ENCODE results near the gene MYO15B. TPM values are rescaled to one million over a fixed set of nuclear protein-coding genes. Genes with fewer than 3 reads are reported as not detected.

MYO15B gene
- total RNA-seq, 1 experiment from 2014 or later, result 26.5 TPM

DNA sequence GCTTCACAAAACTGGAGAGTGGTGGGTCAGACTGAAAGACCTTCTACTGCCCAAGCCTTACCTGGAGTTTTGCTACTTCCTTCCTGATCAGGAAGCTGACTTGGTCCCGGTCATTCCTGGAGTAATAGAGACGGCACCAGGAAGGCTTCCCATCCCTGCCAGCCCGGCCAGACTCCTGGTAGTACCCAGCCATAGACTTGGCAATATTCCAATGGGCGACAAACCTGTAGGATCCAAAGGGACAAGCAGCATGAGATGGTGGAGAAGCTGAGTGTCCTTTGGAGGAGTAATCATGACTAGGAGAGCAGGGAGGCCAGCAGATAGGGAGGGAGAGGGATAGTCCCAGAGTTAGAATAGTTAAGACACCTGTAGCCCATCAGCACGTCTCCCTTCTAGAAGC lies 70.6 kb downstream of the MYO15B start:
- TF ChIP-seq TCF7L2 (IDR thresholded peaks at IDR 0.05; ENCODE audit: low read depth, low read length), result no peak
- TF ChIP-seq, protein P1, sequence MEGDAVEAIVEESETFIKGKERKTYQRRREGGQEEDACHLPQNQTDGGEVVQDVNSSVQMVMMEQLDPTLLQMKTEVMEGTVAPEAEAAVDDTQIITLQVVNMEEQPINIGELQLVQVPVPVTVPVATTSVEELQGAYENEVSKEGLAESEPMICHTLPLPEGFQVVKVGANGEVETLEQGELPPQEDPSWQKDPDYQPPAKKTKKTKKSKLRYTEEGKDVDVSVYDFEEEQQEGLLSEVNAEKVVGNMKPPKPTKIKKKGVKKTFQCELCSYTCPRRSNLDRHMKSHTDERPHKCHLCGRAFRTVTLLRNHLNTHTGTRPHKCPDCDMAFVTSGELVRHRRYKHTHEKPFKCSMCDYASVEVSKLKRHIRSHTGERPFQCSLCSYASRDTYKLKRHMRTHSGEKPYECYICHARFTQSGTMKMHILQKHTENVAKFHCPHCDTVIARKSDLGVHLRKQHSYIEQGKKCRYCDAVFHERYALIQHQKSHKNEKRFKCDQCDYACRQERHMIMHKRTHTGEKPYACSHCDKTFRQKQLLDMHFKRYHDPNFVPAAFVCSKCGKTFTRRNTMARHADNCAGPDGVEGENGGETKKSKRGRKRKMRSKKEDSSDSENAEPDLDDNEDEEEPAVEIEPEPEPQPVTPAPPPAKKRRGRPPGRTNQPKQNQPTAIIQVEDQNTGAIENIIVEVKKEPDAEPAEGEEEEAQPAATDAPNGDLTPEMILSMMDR (IDR thresholded peaks at IDR 0.05), result no peak
- TF ChIP-seq, protein P2, sequence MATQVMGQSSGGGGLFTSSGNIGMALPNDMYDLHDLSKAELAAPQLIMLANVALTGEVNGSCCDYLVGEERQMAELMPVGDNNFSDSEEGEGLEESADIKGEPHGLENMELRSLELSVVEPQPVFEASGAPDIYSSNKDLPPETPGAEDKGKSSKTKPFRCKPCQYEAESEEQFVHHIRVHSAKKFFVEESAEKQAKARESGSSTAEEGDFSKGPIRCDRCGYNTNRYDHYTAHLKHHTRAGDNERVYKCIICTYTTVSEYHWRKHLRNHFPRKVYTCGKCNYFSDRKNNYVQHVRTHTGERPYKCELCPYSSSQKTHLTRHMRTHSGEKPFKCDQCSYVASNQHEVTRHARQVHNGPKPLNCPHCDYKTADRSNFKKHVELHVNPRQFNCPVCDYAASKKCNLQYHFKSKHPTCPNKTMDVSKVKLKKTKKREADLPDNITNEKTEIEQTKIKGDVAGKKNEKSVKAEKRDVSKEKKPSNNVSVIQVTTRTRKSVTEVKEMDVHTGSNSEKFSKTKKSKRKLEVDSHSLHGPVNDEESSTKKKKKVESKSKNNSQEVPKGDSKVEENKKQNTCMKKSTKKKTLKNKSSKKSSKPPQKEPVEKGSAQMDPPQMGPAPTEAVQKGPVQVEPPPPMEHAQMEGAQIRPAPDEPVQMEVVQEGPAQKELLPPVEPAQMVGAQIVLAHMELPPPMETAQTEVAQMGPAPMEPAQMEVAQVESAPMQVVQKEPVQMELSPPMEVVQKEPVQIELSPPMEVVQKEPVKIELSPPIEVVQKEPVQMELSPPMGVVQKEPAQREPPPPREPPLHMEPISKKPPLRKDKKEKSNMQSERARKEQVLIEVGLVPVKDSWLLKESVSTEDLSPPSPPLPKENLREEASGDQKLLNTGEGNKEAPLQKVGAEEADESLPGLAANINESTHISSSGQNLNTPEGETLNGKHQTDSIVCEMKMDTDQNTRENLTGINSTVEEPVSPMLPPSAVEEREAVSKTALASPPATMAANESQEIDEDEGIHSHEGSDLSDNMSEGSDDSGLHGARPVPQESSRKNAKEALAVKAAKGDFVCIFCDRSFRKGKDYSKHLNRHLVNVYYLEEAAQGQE (IDR thresholded peaks at IDR 0.05; ENCODE audit: insufficient read depth in 1 of 2, low read depth in 2 of 2, low read length in 1 of 2), result no peak
- no peak for TF ChIP-seq POLR2AphosphoS5 (IDR thresholded peaks at IDR 0.05; ENCODE audit: low read depth, low read length)
- TF ChIP-seq SIN3A (IDR thresholded peaks at IDR 0.05; ENCODE audit: borderline replicate concordance, insufficient read depth, low read depth, low read length), result no peak
- Histone ChIP-seq H3K27ac (ENCODE audit: low read length) (no peak overlapping the region), H3K4me1 (ENCODE audit: control insufficient read depth, insufficient read depth, low read length) (no peaks in the 10 kb centered on the region), H3K27me3 (ENCODE audit: control insufficient read depth, insufficient read depth, low read length) (no peaks in the 10 kb centered on the region), H3K9me3 (ENCODE audit: control insufficient read depth, insufficient read depth, low read depth, low read length) (no peaks in the 10 kb centered on the region), H3K4me3 (ENCODE audit: low read depth in 2 of 2, low read length in 2 of 2) (no peak overlapping the region), H3K36me3 (ENCODE audit: control insufficient read depth, insufficient read depth, low read length) (peaks cover 2% of the 10 kb centered on the region; the same call in 1 of the 2 replicates)
- DNase-seq (ENCODE audit: low read depth, low spot score) (no peak), ATAC-seq (no peak)
- intact Hi-C loops (cut with micrococcal nuclease; ENCODE audit: unreplicated experiment), result no loop called here
- in situ Hi-C loops (cut with HindIII; ENCODE audit: low pct_unique_long_range_greater_than_20kb, low sequenced_read_pairs), result no loop called here
- ChIA-PET POLR2A (no interaction called here), CTCF (interaction anchor here (0.6 to 1.5 kb wide), 2 partner anchors 25 to 30 kb away, joined by 3 to 8 read pairs; partner anchors contain the start of gene SMIM5)
- BruUV-seq (replicated peaks), result no TSS peak

DNA sequence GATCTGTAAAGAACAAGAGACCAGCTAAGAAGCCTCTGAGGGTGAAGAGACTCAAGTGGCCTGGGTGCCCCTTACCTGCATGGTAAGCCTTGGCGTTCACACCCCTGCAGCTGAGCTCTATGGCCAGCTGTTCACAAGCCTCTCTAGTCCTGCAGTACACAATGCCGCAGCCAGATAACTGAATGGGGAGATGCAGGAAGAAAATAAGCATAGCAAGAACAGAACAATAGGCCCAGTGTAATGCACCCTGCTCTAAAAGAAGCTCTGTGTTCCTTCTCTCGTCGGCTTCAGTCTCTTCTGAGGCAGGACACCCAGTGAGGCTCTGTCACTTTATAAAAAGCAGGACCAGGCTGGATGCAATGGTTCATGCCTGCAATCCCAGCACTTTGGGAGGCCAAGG lies 73.9 kb downstream of the MYO15B start:
- TF ChIP-seq, protein P2 (IDR thresholded peaks at IDR 0.05; ENCODE audit: insufficient read depth in 1 of 2, low read depth in 2 of 2, low read length in 1 of 2), result no peak
- TF ChIP-seq TCF7L2 (IDR thresholded peaks at IDR 0.05; ENCODE audit: low read depth, low read length) (no peak), POLR2AphosphoS5 (IDR thresholded peaks at IDR 0.05; ENCODE audit: low read depth, low read length) (no peak), SIN3A (IDR thresholded peaks at IDR 0.05; ENCODE audit: borderline replicate concordance, insufficient read depth, low read depth, low read length) (no peak)
- TF ChIP-seq, protein P1 (IDR thresholded peaks at IDR 0.05), result no peak
- Histone ChIP-seq H3K9me3 (ENCODE audit: control insufficient read depth, insufficient read depth, low read depth, low read length) (no peaks in the 10 kb centered on the region), H3K27ac (ENCODE audit: low read length) (no peak overlapping the region), H3K36me3 (ENCODE audit: control insufficient read depth, insufficient read depth, low read length) (peaks cover 2% of the 10 kb centered on the region), H3K27me3 (ENCODE audit: control insufficient read depth, insufficient read depth, low read length) (no peaks in the 10 kb centered on the region), H3K4me1 (ENCODE audit: control insufficient read depth, insufficient read depth, low read length) (peaks cover 15% of the 10 kb centered on the region), H3K4me3 (ENCODE audit: low read depth in 2 of 2, low read length in 2 of 2) (no peak overlapping the region)
- in situ Hi-C loops (cut with HindIII; ENCODE audit: low pct_unique_long_range_greater_than_20kb, low sequenced_read_pairs), result no loop called here
- ATAC-seq (no peak), DNase-seq (ENCODE audit: low read depth, low spot score) (no peak)
- intact Hi-C loops (cut with micrococcal nuclease; ENCODE audit: unreplicated experiment), result no loop called here
- POLR2A ChIA-PET, result interaction anchor here (0.5 kb wide), 1 partner anchor 13 kb away, joined by 17 read pairs; no protein-coding TSS in a partner anchor
- no TSS peak for BruUV-seq (replicated peaks)
- CTCF ChIA-PET, result interaction anchor here (0.5 to 0.6 kb wide), 3 partner anchors 52 to 250 kb away, joined by 4 to 5 read pairs (median 4); no protein-coding TSS in a partner anchor

All from Panc1 (cell line).